H1 (cell line): Measurements from ENCODE around the gene PHLDA1. TPM values are rescaled to one million over a fixed set of nuclear protein-coding genes. Genes with fewer than 3 reads are reported as not detected.
A peak's percentile ranks its signal among the peaks of the same experiment; 100 is the strongest.

Experiments used
- CTCF ChIA-PET: fragments of 300-600 bp; sonication (Branson Sonifier 250); formaldehyde crosslinking; loops from one replicate; lab custom pipeline; 2021; ENCODE audit not compliant: partially characterized antibody; lab: Charles Lee
- POLR2A ChIA-PET: fragments of 300-600 bp; sonication (Branson Sonifier 250); formaldehyde crosslinking; loops from one replicate; lab custom pipeline; 2021; ENCODE audit warnings: inconsistent platforms; ENCODE audit not compliant: partially characterized antibody; lab: Charles Lee
- DNase-seq, 2 experiments: peaks; one replicate each; pipeline versions ENCODE4 v3.0.0 to v3.0.0-alpha.2; 2010 to 2022; ENCODE audit warnings: low spot score in 2 of 2, low read depth in 1 of 2, mixed read lengths in 1 of 2
- FAIRE-seq: peaks from 2 replicates; lab custom pipeline; 2011; peaks lifted over from hg19 to GRCh38; lab: Jason Lieb, UNC
- H2AFZ ChIP-seq: 2 replicates; pipeline ENCODE4 v1.8.1; 2012; ENCODE audit warnings: low read length, inconsistent platforms
- H2AK5ac ChIP-seq: 2 replicates; pipeline ENCODE4 v1.6.1; 2013; ENCODE audit warnings: low read depth, low read length
- H2BK120ac ChIP-seq: replicated peaks from 2 replicates; pipeline ENCODE3; 2013; ENCODE audit warnings: low read depth, low read length, inconsistent platforms
- H2BK12ac ChIP-seq: 2 replicates; pipeline ENCODE4 v1.6.1; 2013; ENCODE audit warnings: low read depth, low read length
- H2BK15ac ChIP-seq: 2 replicates; pipeline ENCODE4 v1.6.1; 2013; ENCODE audit warnings: low read length
- H2BK20ac ChIP-seq: 2 replicates; pipeline ENCODE4 v1.6.1; 2013; ENCODE audit warnings: low read length
- H2BK5ac ChIP-seq: 2 replicates; pipeline ENCODE4 v1.6.1; 2013; ENCODE audit warnings: low read depth, low read length
- H3K14ac ChIP-seq: 2 replicates; pipeline ENCODE4 v1.6.1; 2013; ENCODE audit warnings: inconsistent platforms; ENCODE audit not compliant: insufficient read length
- H3K18ac ChIP-seq: 2 replicates; pipeline ENCODE4 v1.6.1; 2013; ENCODE audit warnings: low read length; ENCODE audit errors: extremely low read depth
- H3K23ac ChIP-seq: 2 replicates; pipeline ENCODE4 v1.6.1; 2013; ENCODE audit warnings: inconsistent platforms; ENCODE audit not compliant: insufficient read length
- H3K23me2 ChIP-seq: 2 replicates; pipeline ENCODE4 v1.6.1; 2013; ENCODE audit warnings: low read depth, low read length
- H3K27ac ChIP-seq: 2 replicates; pipeline ENCODE4 v1.6.1; 2011; ENCODE audit warnings: low read depth, low read length, inconsistent platforms
- H3K27me3 ChIP-seq, 4 experiments: replicated peaks in 1 of 4; 1 replicate in 1 of 4; 2 replicates in 3 of 4; pipeline versions ENCODE4 v1.6.1 to v1.8.1; 2011 to 2013; ENCODE audit warnings: low read length in 3 of 4, mild to moderate bottlenecking in 3 of 4, inconsistent platforms in 2 of 4, mixed read lengths in 2 of 4, moderate library complexity in 1 of 4; ENCODE audit not compliant: control insufficient read depth in 3 of 4, insufficient read depth in 3 of 4; ENCODE audit errors: extremely low read depth in 1 of 4
- H3K36me3 ChIP-seq, 4 experiments: 2 replicates each; pipeline versions ENCODE4 v1.6.1 to v1.8.1; 2011 to 2013; ENCODE audit warnings: mild to moderate bottlenecking in 4 of 4, low read length in 3 of 4, moderate library complexity in 2 of 4, control low read depth in 1 of 4, inconsistent platforms in 1 of 4; ENCODE audit not compliant: insufficient read depth in 4 of 4, control insufficient read depth in 2 of 4
- H3K4ac ChIP-seq: replicated peaks from 2 replicates; pipeline ENCODE3; 2013; ENCODE audit warnings: low read length, low read depth, mixed read lengths, inconsistent platforms; ENCODE audit not compliant: insufficient read length
- H3K4me1 ChIP-seq, 4 experiments: replicated peaks in 1 of 4; 1 replicate in 1 of 4; 2 replicates in 3 of 4; pipeline versions ENCODE4 v1.6.1 to v1.8.1; 2011 to 2013; ENCODE audit warnings: low read length in 3 of 4, inconsistent platforms in 2 of 4, mixed read lengths in 1 of 4; ENCODE audit not compliant: insufficient read depth in 4 of 4, control insufficient read depth in 3 of 4
- H3K4me2 ChIP-seq, 2 experiments: 2 replicates each; pipeline versions ENCODE4 v1.6.1 to v1.8.1; 2011 to 2013; ENCODE audit warnings: low read depth in 2 of 2, low read length in 2 of 2, control low read depth in 1 of 2, inconsistent platforms in 1 of 2, mild to moderate bottlenecking in 1 of 2; ENCODE audit not compliant: insufficient read depth in 1 of 2
- H3K4me3 ChIP-seq, 4 experiments: fragments of 200-600, 300-600 bp in 1 of 4; sonication (generic), shearing (Covaris generic), sonication (Bioruptor Twin) in 1 of 4; 2 replicates each; pipeline versions ENCODE4 v1.5.1 to v1.8.1; 2011 to 2016; ENCODE audit warnings: low read length in 4 of 4, low read depth in 3 of 4, control low read depth in 2 of 4, inconsistent platforms in 2 of 4, mild to moderate bottlenecking in 2 of 4, mixed read lengths in 1 of 4, moderate library complexity in 1 of 4; ENCODE audit not compliant: insufficient read depth in 2 of 4; ENCODE audit errors: extremely low read depth in 1 of 4
- H3K56ac ChIP-seq: replicated peaks from 2 replicates; pipeline ENCODE3; 2013; ENCODE audit warnings: low read depth, mild to moderate bottlenecking, mixed read lengths, low read length, inconsistent platforms; ENCODE audit not compliant: insufficient read length
- H3K79me1 ChIP-seq: 2 replicates; pipeline ENCODE4 v1.6.1; 2013; ENCODE audit warnings: low read depth, low read length, control low read depth
- H3K79me2 ChIP-seq, 2 experiments: 2 replicates each; pipeline versions ENCODE4 v1.6.1 to v1.8.1; 2012 to 2013; ENCODE audit warnings: low read length in 2 of 2, mild to moderate bottlenecking in 2 of 2, inconsistent platforms in 1 of 2; ENCODE audit not compliant: insufficient read depth in 2 of 2, control insufficient read depth in 1 of 2
- H3K9ac ChIP-seq, 4 experiments: replicated peaks in 1 of 4; 1 replicate in 1 of 4; 2 replicates in 3 of 4; pipeline versions ENCODE4 v1.6.1 to v1.8.1; 2011 to 2013; ENCODE audit warnings: low read depth in 3 of 4, low read length in 3 of 4, control low read depth in 2 of 4, mild to moderate bottlenecking in 2 of 4, moderate library complexity in 2 of 4, inconsistent platforms in 1 of 4; ENCODE audit errors: extremely low read depth in 1 of 4
- H3K9me3 ChIP-seq, 2 experiments: 2 replicates each; pipeline versions ENCODE4 v1.6.1 to v1.8.1; 2012 to 2013; ENCODE audit warnings: mild to moderate bottlenecking in 2 of 2, moderate library complexity in 2 of 2, control low read depth in 1 of 2, inconsistent platforms in 1 of 2, low read depth in 1 of 2, low read length in 1 of 2, mixed read lengths in 1 of 2; ENCODE audit not compliant: insufficient read depth in 2 of 2
- H4K20me1 ChIP-seq, 2 experiments: replicated peaks in 1 of 2; 2 replicates each; pipeline versions ENCODE3 to v1.8.1; 2011 to 2013; ENCODE audit warnings: inconsistent platforms in 2 of 2, low read length in 2 of 2, mild to moderate bottlenecking in 1 of 2; ENCODE audit not compliant: insufficient read depth in 2 of 2, control insufficient read depth in 1 of 2
- H4K5ac ChIP-seq: 2 replicates; pipeline ENCODE4 v1.6.1; 2013; ENCODE audit warnings: low read length, low read depth, mixed read lengths, inconsistent platforms; ENCODE audit not compliant: insufficient read length
- H4K8ac ChIP-seq: 2 replicates; pipeline ENCODE4 v1.8.0; 2013; ENCODE audit warnings: mild to moderate bottlenecking, moderate library complexity, low read length, inconsistent platforms; ENCODE audit not compliant: insufficient read depth; ENCODE audit errors: extremely low read depth
- H4K91ac ChIP-seq: replicated peaks from 2 replicates; pipeline ENCODE3; 2013; ENCODE audit warnings: low read length, mixed read lengths, inconsistent platforms; ENCODE audit not compliant: insufficient read length
- NRF1 ChIP-seq: IDR thresholded peaks from 2 replicates; pipeline ENCODE4 v1.6.1; 2011; ENCODE audit warnings: mild to moderate bottlenecking, low read depth, low read length, improper control_type of control experiment
- SP2 ChIP-seq: IDR thresholded peaks from 2 replicates; pipeline ENCODE4 v1.6.1; 2012; ENCODE audit warnings: mild to moderate bottlenecking, low read length, inconsistent platforms
- SP4 ChIP-seq: IDR thresholded peaks from 2 replicates; pipeline ENCODE4 v1.6.1; 2012; ENCODE audit warnings: low read length, inconsistent platforms
- WGBS, 2 experiments: shearing (Covaris generic) in 1 of 2; methylation state at CpG; one replicate each; pipeline versions ENCODE4 v1.1.6 to v1.1.7; 2013 to 2015; ENCODE audit warnings: low lambda C conversion rate in 2 of 2, mixed read lengths in 2 of 2, inconsistent platforms in 1 of 2, low coverage in 1 of 2, missing lambda C conversion rate in 1 of 2; ENCODE audit not compliant: insufficient replicate concordance in 2 of 2, insufficient coverage in 1 of 2, insufficient read length in 1 of 2; ENCODE audit errors: extremely low coverage in 1 of 2, missing lambda C conversion rate in 1 of 2; 5-methylcytosine and 5-hydroxymethylcytosine counted together
- polyA plus RNA-seq, 7 experiments: library from polyadenylated mRNA; depleted of rRNA in 3 of 7; stranded (reverse) in 5 of 7; unstranded in 2 of 7; fragments of >200 nt in 5 of 7; fragments of 200-250 nt in 2 of 7; gene quantifications; 1 replicate in 5 of 7; 2 replicates in 1 of 7; 4 replicates in 1 of 7; pipeline versions ENCODE4 v1.2.1 to v1.2.3, GENCODE V29; 2011 to 2013; ENCODE audit warnings: missing spikeins in 2 of 7, mixed read lengths in 2 of 7
- total RNA-seq: library from RNA; stranded (reverse); fragmentation: NEBNext Ultra II Directional; extraction: Animal tissue kit (Norgen Biotek cat#: 25700); gene quantifications from 2 replicates; pipeline ENCODE4 v1.2.1, GENCODE V29; 2021
- TF ChIP-seq, protein P1 (sequence below): IDR thresholded peaks from 2 replicates; pipeline ENCODE4 v1.6.1; 2012; ENCODE audit warnings: inconsistent platforms
- TF ChIP-seq, protein P2 (sequence below), 3 experiments: IDR thresholded peaks; 1 replicate in 2 of 3; 2 replicates in 1 of 3; pipeline versions ENCODE4 v1.5.1 to v1.6.1; 2011; ENCODE audit warnings: low read length in 3 of 3, mild to moderate bottlenecking in 3 of 3, inconsistent platforms in 2 of 3, low read depth in 1 of 3, moderate library complexity in 1 of 3; ENCODE audit not compliant: insufficient read depth in 1 of 3; ENCODE audit errors: control extremely low read depth in 1 of 3

Gene PHLDA1
- total and polyA plus RNA-seq, 2 of the 8 experiments (the other 6 are each of a cell fraction or from before 2014, with no cell fraction given): 18.9 to 19.4 TPM

DNA sequence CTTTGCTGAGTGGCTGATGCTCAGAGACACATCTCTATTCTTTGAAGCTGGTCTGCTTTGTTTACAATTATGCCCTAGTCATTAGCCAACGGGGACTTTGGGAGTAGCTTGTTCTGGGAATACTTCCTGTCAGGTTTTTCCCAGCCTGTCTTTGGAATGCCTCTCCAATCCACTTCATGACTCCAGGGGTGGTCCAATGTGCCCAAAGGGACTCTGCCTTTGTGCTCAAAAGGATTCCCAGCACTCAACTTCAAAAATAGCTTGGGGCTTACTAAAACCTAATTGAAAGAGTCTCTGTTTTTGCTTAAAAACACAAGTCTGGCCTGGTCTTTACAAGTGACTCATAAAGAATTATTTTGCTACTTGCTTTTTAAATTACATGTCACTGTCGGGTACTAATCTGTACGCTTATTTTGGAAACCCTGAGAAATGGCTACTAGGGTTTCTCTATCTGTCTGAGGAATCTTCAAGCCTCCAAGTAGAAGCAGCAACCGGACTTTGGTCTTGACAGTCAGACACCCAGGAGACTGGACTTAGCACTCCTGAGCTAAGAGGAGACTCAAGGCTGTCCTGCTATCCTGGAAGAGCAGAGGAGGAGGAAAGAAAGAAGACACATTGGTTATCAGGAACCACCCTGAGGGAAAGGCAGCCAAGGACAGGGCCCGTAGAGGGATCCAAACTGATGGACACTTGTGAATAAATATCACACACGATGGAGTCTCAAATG is 20.7 kb downstream of the PHLDA1 start:
- H2BK15ac ChIP-seq: no peak overlapping the region
- H3K79me1 ChIP-seq: no peaks in the 10 kb centered on the region; the same call in none of the 2 replicates
- H3K56ac ChIP-seq: no peak overlapping the region
- CTCF ChIA-PET: interaction anchor here (1.1 kb wide), 1 partner anchor 51 kb away, joined by 3 read pairs; no protein-coding TSS in a partner anchor
- H3K9ac ChIP-seq: no peak overlapping the region
- WGBS, 2 experiments: 89% methylated on average over 6 of the region's 6 CpGs; no CpG with 5 or more reads in 1 of the 2 experiments
- H3K4me2 ChIP-seq: no peak overlapping the region
- H3K14ac ChIP-seq: no peak overlapping the region
- no peak overlapping the region for H4K5ac ChIP-seq
- no peak overlapping the region for H2AFZ ChIP-seq
- peaks cover 0 to 9% (median 6%) of the 10 kb centered on the region in 4 experiments; a peak in 6 of 7 replicates for H3K4me1 ChIP-seq
- H3K27me3 ChIP-seq: no peaks in the 10 kb centered on the region
- H4K8ac ChIP-seq: no peak overlapping the region
- H3K79me2 ChIP-seq: no peaks in the 10 kb centered on the region; a peak in 1 of 4 replicates
- DNase-seq: no peak
- peaks cover 0 to 3% of the 10 kb centered on the region in 2 experiments for H4K20me1 ChIP-seq
- no peak overlapping the region; the same call in 1 of the 2 replicates for H2BK5ac ChIP-seq
- H2BK12ac ChIP-seq: peak overlapping the region; percentile 68; the same call in 1 of the 2 replicates
- TF ChIP-seq SP2: no peak
- no peak for TF ChIP-seq SP4
- TF ChIP-seq, protein P1, sequence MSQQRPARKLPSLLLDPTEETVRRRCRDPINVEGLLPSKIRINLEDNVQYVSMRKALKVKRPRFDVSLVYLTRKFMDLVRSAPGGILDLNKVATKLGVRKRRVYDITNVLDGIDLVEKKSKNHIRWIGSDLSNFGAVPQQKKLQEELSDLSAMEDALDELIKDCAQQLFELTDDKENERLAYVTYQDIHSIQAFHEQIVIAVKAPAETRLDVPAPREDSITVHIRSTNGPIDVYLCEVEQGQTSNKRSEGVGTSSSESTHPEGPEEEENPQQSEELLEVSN: no peak
- TF ChIP-seq, protein P2, sequence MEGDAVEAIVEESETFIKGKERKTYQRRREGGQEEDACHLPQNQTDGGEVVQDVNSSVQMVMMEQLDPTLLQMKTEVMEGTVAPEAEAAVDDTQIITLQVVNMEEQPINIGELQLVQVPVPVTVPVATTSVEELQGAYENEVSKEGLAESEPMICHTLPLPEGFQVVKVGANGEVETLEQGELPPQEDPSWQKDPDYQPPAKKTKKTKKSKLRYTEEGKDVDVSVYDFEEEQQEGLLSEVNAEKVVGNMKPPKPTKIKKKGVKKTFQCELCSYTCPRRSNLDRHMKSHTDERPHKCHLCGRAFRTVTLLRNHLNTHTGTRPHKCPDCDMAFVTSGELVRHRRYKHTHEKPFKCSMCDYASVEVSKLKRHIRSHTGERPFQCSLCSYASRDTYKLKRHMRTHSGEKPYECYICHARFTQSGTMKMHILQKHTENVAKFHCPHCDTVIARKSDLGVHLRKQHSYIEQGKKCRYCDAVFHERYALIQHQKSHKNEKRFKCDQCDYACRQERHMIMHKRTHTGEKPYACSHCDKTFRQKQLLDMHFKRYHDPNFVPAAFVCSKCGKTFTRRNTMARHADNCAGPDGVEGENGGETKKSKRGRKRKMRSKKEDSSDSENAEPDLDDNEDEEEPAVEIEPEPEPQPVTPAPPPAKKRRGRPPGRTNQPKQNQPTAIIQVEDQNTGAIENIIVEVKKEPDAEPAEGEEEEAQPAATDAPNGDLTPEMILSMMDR (IDR thresholded peaks at IDR 0.05; ENCODE audit: control extremely low read depth in 1 of 3, insufficient read depth in 1 of 3, low read depth in 1 of 3, low read length in 3 of 3): no peak
- TF ChIP-seq NRF1: no peak
- H3K4ac ChIP-seq: no peak overlapping the region
- no peak overlapping the region for H2BK120ac ChIP-seq
- H3K27ac ChIP-seq: no peak overlapping the region
- H3K23ac ChIP-seq: no peak overlapping the region
- H3K9me3 ChIP-seq: no peaks in the 10 kb centered on the region
- H3K4me3 ChIP-seq: no peak overlapping the region
- no peaks in the 10 kb centered on the region; a peak in 1 of 8 replicates for H3K36me3 ChIP-seq
- no peak overlapping the region for H4K91ac ChIP-seq
- POLR2A ChIA-PET: interaction anchor here (0.7 to 2.4 kb wide), 4 partner anchors 10 to 21 kb away, joined by 3 to 10 read pairs (median 4); partner anchors contain the start of gene PHLDA1
- no peak overlapping the region for H2AK5ac ChIP-seq
- H3K18ac ChIP-seq: no peak overlapping the region
- FAIRE-seq: no peak
- H3K23me2 ChIP-seq: peaks cover 6% of the 10 kb centered on the region; the same call in 1 of the 2 replicates
- no peak overlapping the region for H2BK20ac ChIP-seq
